ENCODE data around the gene LTB4R2. TPM values are rescaled to one million over a fixed set of nuclear protein-coding genes. Genes with fewer than 3 reads are reported as not detected.

LTB4R2 gene
- total and polyA plus RNA-seq, 2 donors (not counting 3 experiments of a cell fraction or from before 2014, with no cell fraction given): 5.5 to 13.1 TPM

- Histone ChIP-seq H3K79me2 (ENCODE audit: control insufficient read depth, insufficient read depth, low read length) (no peaks in the 10 kb centered on the region), H3K4me2 (ENCODE audit: insufficient read depth, low read length) (no peak overlapping the region), H3K9ac (replicated peaks; ENCODE audit: extremely low read depth, insufficient read depth, low read length) (no peak overlapping the region), H3K27ac (ENCODE audit: insufficient read depth, low read depth, low read length) (no peak overlapping the region), H4K20me1 (replicated peaks; ENCODE audit: control insufficient read depth, extremely low read depth, insufficient read depth, low read length) (no peaks in the 10 kb centered on the region), H3K36me3 (ENCODE audit: control insufficient read depth in 2 of 2, extremely low read depth in 1 of 2, insufficient read depth in 2 of 2, low read length in 2 of 2) (peaks cover 0 to 37% of the 10 kb centered on the region in 2 experiments), H3K9me3 (replicated peaks; ENCODE audit: control insufficient read depth, insufficient read depth, low read length) (no peaks in the 10 kb centered on the region), H3K9me1 (replicated peaks; ENCODE audit: control insufficient read depth, extremely low read depth, insufficient read depth, low read length) (no peaks in the 10 kb centered on the region), H3K27me3 (ENCODE audit: control insufficient read depth in 2 of 2, insufficient read depth in 2 of 2, low read length in 2 of 2) (no peaks in the 10 kb centered on the region), H2AFZ (ENCODE audit: low read depth, low read length) (no peak overlapping the region), H3K4me3 (replicated peaks in 1 of 3; ENCODE audit: insufficient read depth in 1 of 3, low read depth in 1 of 3, low read length in 3 of 3) (no peak overlapping the region), H3K4me1 (ENCODE audit: control insufficient read depth, extremely low read depth, insufficient read depth, low read length) (peaks cover 23% of the 10 kb centered on the region)
- BruUV-seq (replicated peaks): no TSS peak
- dilution Hi-C loops (cut with MboI; ENCODE audit: extremely low pct_ligation_motif_present, low sequenced_read_pairs) (no loop called here), intact Hi-C loops (cut with micrococcal nuclease) (no loop called here)
- no peak for DNase-seq (ENCODE audit: low read depth, low spot score)
- ChIA-PET CTCF (interaction anchor here (0.7 to 7.4 kb wide), 24 partner anchors 8 to 249 kb away, joined by 3 to 122 read pairs (median 6); partner anchors contain the start of genes CHMP4A, DHRS1, IRF9 and MDP1), POLR2A (no interaction called here)
- TF ChIP-seq POLR2AphosphoS5 (IDR thresholded peaks at IDR 0.05; ENCODE audit: insufficient read depth, low read depth, low read length) (no peak), JUN (IDR thresholded peaks at IDR 0.05; ENCODE audit: borderline replicate concordance, insufficient read depth, insufficient read length, low read depth) (no peak), FOS (IDR thresholded peaks at IDR 0.05; ENCODE audit: borderline replicate concordance, insufficient read depth, low read length) (no peak), EZH2 (IDR thresholded peaks at IDR 0.05; ENCODE audit: borderline replicate concordance, low read depth, low read length, severe bottlenecking) (no peak), POLR2A (IDR thresholded peaks at IDR 0.05; ENCODE audit: low read depth, low read length) (no peak), CTCF (IDR thresholded peaks at IDR 0.05; ENCODE audit: extremely low read depth in 1 of 2, insufficient read depth in 1 of 2, low read depth in 1 of 2, low read length in 2 of 2) (no peak), MYC (IDR thresholded peaks at IDR 0.05; ENCODE audit: low read depth, low read length) (no peak), MAX (IDR thresholded peaks at IDR 0.05; ENCODE audit: insufficient read depth, insufficient read length) (no peak), GATA2 (IDR thresholded peaks at IDR 0.05; ENCODE audit: insufficient read depth, insufficient read length, low read depth, low read length) (no peak)
- FAIRE-seq: no peak
Observed at GRCh38 chr14:24307156-24307574, 2.8 kb upstream of the LTB4R2 start.

All from endothelial cell of umbilical vein (primary cell).